ENCODE data around the gene ZNF581.

DNA sequence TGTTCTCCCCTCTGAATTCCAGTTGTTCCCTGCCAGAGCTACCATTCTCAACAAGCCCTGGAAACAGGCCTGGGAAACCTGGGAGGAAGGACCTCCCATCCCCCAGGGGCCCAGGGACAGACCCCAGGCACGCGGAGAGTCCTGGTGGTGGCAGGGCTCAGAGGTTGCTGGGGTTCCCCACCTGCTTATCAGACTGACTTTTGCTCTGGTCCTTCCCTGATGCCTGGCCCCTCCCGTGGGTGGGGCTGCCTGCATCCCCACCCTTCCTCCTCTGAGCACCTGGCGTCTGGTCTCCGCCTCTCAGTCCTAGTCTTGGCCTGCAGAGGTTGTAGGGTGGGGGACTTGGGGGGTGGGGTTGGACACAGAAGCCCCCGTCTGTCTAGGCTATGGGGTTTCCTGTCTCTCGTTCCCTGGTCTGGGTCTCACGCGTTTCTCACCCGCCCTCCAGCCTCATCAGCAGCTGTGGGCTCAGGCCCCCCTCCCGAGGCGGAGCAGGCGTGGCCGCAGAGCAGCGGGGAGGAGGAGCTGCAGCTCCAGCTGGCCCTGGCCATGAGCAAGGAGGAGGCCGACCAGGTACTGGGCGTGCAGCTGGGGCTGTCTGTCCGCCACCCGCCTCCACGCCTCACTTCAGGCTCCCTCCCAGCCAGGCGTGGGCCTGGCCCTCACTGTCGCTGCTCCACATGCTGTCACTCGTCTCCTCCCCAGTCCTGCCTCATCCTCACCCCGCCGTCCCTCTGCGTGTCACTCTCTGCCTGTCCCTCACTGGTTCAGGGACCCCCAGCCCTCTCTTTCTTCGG is 45.2 kb downstream of the ZNF581 start:
- TF ChIP-seq, protein P1, sequence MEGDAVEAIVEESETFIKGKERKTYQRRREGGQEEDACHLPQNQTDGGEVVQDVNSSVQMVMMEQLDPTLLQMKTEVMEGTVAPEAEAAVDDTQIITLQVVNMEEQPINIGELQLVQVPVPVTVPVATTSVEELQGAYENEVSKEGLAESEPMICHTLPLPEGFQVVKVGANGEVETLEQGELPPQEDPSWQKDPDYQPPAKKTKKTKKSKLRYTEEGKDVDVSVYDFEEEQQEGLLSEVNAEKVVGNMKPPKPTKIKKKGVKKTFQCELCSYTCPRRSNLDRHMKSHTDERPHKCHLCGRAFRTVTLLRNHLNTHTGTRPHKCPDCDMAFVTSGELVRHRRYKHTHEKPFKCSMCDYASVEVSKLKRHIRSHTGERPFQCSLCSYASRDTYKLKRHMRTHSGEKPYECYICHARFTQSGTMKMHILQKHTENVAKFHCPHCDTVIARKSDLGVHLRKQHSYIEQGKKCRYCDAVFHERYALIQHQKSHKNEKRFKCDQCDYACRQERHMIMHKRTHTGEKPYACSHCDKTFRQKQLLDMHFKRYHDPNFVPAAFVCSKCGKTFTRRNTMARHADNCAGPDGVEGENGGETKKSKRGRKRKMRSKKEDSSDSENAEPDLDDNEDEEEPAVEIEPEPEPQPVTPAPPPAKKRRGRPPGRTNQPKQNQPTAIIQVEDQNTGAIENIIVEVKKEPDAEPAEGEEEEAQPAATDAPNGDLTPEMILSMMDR (IDR thresholded peaks at IDR 0.05; ENCODE audit: poor library complexity, severe bottlenecking), result no peak
- TF ChIP-seq RAD21 (conservative IDR thresholded peaks at IDR 0.05) (no peak), POLR2AphosphoS5 (IDR thresholded peaks at IDR 0.05) (no peak), TAF1 (IDR thresholded peaks at IDR 0.05; ENCODE audit: low read depth) (no peak), EP300 (conservative IDR thresholded peaks at IDR 0.05; ENCODE audit: poor library complexity, severe bottlenecking) (no peak), EZH2 (IDR thresholded peaks at IDR 0.05; ENCODE audit: borderline replicate concordance, insufficient read depth, low read length, poor library complexity, severe bottlenecking) (no peak), SMC3 (conservative IDR thresholded peaks at IDR 0.05; ENCODE audit: poor library complexity) (no peak), MXI1 (conservative IDR thresholded peaks at IDR 0.05; ENCODE audit: poor library complexity, severe bottlenecking) (no peak)
- TF ChIP-seq, protein P2, sequence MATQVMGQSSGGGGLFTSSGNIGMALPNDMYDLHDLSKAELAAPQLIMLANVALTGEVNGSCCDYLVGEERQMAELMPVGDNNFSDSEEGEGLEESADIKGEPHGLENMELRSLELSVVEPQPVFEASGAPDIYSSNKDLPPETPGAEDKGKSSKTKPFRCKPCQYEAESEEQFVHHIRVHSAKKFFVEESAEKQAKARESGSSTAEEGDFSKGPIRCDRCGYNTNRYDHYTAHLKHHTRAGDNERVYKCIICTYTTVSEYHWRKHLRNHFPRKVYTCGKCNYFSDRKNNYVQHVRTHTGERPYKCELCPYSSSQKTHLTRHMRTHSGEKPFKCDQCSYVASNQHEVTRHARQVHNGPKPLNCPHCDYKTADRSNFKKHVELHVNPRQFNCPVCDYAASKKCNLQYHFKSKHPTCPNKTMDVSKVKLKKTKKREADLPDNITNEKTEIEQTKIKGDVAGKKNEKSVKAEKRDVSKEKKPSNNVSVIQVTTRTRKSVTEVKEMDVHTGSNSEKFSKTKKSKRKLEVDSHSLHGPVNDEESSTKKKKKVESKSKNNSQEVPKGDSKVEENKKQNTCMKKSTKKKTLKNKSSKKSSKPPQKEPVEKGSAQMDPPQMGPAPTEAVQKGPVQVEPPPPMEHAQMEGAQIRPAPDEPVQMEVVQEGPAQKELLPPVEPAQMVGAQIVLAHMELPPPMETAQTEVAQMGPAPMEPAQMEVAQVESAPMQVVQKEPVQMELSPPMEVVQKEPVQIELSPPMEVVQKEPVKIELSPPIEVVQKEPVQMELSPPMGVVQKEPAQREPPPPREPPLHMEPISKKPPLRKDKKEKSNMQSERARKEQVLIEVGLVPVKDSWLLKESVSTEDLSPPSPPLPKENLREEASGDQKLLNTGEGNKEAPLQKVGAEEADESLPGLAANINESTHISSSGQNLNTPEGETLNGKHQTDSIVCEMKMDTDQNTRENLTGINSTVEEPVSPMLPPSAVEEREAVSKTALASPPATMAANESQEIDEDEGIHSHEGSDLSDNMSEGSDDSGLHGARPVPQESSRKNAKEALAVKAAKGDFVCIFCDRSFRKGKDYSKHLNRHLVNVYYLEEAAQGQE (IDR thresholded peaks at IDR 0.05; ENCODE audit: borderline replicate concordance), result no peak
